Mucosa of descending colon (tissue), 3 donors: Measurements from ENCODE around the gene BRD4. TPM values are rescaled to one million over a fixed set of nuclear protein-coding genes. Genes with fewer than 3 reads are reported as not detected.

ENCODE experiments used
- ATAC-seq: fragments of 200-7000 bp; cut with Tn5 transposase; one replicate; pipeline ENCODE4 v1.9.1; 2020; ENCODE audit warnings: mild to moderate bottlenecking, moderate library complexity
- DNase-seq, 3 donors: peaks; one replicate each; pipeline ENCODE4 v3.0.0-alpha.2; 2020
- H3K36me3 ChIP-seq: fragments of 200-600 bp; one replicate; pipeline ENCODE4 v1.8.0; 2021; ENCODE audit warnings: low read depth, mild to moderate bottlenecking
- H3K4me1 ChIP-seq: fragments of 200-600 bp; one replicate; pipeline ENCODE4 v1.8.0; 2021; ENCODE audit warnings: low read depth, mild to moderate bottlenecking
- H3K4me3 ChIP-seq: fragments of 200-600 bp; one replicate; pipeline ENCODE4 v1.8.0; 2021; ENCODE audit warnings: mild to moderate bottlenecking
- H3K9me3 ChIP-seq: fragments of 200-600 bp; one replicate; pipeline ENCODE4 v1.8.0; 2021; ENCODE audit warnings: mild to moderate bottlenecking
- intact Hi-C, 2 donors: fragments of 100-400 bp; cut with DNase I in 1 of 2; cut with micrococcal nuclease in 1 of 2; formaldehyde crosslinking; loops; one replicate each; pipeline versions ENCODE4 v1.11.0 to v1.11.1; 2022; cut with DNase I, micrococcal nuclease
- total RNA-seq, 3 donors: library from RNA; stranded (reverse); fragmentation: NEBNext Ultra II Directional in 2 of 3; extraction: Animal tissue kit (Norgen Biotek cat#: 25700) in 2 of 3; gene quantifications; one replicate each; pipeline versions ENCODE4 v1.2.1 to v1.2.4, GENCODE V29; 2021 to 2023
- TF ChIP-seq, protein P1 (sequence below): fragments of 200-600 bp; IDR thresholded peaks from one replicate; pipeline ENCODE4 v1.8.0; 2022; ENCODE audit warnings: antibody characterized with exemption, mild to moderate bottlenecking
- donor health status: DM: no; HTN: no; CAD: no; lungs with moderate emphysema.
- donor health status: DM: no; HTN: no; CAD: no.
- donor health status: DM: no; HTN: yes; CAD: no.

The BRD4 gene
- total RNA-seq, 3 donors from 2014 or later, result 78.3 to 104 (median 82.6) TPM

DNA sequence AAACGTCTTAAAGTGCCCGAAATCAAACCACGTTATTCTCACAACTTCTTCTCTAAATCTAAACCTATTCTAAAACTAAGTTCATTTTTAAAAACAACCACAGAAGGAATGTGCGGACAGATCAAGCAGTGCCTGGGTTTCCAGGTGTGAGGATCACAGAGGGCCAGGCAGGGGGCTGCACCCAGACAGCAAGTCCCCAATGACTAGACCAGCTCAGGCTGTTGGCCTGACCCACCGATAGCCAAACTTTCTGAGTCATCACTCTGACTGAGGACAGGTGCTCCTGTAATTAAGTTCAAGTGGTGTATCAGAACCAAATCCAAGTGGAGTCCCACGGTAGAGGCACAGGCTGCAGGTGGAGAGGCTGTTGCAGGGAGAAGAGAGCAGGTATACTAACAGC, 62.5 kb downstream of the BRD4 start:
- no peak overlapping the region for H3K4me3 ChIP-seq
- TF ChIP-seq, protein P1, sequence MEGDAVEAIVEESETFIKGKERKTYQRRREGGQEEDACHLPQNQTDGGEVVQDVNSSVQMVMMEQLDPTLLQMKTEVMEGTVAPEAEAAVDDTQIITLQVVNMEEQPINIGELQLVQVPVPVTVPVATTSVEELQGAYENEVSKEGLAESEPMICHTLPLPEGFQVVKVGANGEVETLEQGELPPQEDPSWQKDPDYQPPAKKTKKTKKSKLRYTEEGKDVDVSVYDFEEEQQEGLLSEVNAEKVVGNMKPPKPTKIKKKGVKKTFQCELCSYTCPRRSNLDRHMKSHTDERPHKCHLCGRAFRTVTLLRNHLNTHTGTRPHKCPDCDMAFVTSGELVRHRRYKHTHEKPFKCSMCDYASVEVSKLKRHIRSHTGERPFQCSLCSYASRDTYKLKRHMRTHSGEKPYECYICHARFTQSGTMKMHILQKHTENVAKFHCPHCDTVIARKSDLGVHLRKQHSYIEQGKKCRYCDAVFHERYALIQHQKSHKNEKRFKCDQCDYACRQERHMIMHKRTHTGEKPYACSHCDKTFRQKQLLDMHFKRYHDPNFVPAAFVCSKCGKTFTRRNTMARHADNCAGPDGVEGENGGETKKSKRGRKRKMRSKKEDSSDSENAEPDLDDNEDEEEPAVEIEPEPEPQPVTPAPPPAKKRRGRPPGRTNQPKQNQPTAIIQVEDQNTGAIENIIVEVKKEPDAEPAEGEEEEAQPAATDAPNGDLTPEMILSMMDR, result no peak
- intact Hi-C loops, result no loop called here
- ATAC-seq (no peak), DNase-seq (no peak)
- H3K9me3 ChIP-seq, result no peaks in the 10 kb centered on the region
- peaks cover 3% of the 10 kb centered on the region for H3K36me3 ChIP-seq
- peaks cover 7% of the 10 kb centered on the region for H3K4me1 ChIP-seq

- intact Hi-C loops, result no loop called here
- ATAC-seq, result peak; percentile 66
- Histone ChIP-seq H3K4me3 (no peak overlapping the region), H3K4me1 (peaks cover 9% of the 10 kb centered on the region), H3K36me3 (peaks cover 3% of the 10 kb centered on the region), H3K9me3 (no peaks in the 10 kb centered on the region)
- DNase-seq, result no peak
- TF ChIP-seq, protein P1, result no peak
These were observed 63.4 kb downstream of the BRD4 start for GRCh38 chr19:15268928-15269253.

DNA sequence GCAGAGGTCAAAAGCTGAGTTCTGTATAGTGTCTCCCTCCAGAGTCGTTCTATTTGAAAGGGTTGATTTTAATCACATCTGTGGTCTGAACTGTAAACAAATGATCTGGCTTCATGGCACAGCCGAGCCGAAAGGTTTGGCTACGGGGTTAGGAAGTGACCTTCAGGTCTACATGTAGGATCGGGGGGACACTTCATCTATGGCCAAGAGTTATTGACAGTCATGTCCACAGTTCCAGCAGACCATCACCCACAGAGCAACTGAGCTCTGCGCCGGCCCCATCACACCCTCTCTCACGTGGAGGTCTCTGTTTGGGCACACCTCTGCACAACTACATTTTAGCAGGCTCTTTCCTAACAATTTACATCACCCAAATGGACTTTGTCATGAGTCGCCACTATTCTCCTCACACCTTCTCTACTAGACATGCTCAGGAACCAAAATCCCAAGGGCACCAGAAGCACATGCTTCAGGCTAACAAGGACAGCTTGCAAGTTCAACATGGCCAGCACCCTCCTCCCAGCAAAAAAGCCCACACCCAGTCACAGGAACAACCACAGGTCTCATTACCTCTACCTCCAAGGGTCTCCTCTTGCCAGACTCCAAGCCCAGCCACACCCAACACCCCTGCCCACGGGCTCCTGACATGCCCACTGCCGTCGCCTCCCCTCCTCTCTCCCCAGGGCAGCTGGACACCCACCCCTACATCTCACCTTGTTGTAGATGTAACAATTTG, 64.0 kb downstream of the BRD4 start:
- DNase-seq (no peak), ATAC-seq (no peak)
- Histone ChIP-seq H3K9me3 (no peaks in the 10 kb centered on the region), H3K4me3 (no peak overlapping the region), H3K36me3 (peaks cover 5% of the 10 kb centered on the region), H3K4me1 (peaks cover 9% of the 10 kb centered on the region)
- TF ChIP-seq, protein P1, result no peak
- intact Hi-C loops, result no loop called here

DNA sequence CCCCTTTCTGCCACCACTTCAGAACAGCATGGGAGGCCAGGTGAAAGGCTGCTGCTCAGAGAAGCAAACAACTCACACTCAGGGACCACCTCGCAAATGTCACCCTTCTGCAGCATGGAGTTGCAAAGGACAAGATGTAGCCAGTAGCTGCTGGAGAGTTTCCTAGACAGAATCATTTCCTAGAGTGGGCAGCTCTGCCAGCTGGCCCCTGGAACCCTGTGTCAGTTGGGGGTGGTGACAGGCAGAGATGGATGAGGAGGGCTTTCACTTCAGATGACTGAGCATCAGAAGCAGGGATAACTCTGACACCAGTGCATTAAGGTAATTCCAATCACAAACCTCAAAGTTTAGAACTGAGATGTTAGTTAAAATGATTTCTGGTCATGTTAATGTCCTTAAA, 65.7 kb downstream of the BRD4 start:
- H3K4me3 ChIP-seq, result no peak overlapping the region
- intact Hi-C loops, result no loop called here
- H3K9me3 ChIP-seq, result no peaks in the 10 kb centered on the region
- no peak for ATAC-seq
- TF ChIP-seq, protein P1, result no peak
- peaks cover 9% of the 10 kb centered on the region for H3K4me1 ChIP-seq
- DNase-seq, result no peak
- peaks cover 9% of the 10 kb centered on the region for H3K36me3 ChIP-seq

DNA sequence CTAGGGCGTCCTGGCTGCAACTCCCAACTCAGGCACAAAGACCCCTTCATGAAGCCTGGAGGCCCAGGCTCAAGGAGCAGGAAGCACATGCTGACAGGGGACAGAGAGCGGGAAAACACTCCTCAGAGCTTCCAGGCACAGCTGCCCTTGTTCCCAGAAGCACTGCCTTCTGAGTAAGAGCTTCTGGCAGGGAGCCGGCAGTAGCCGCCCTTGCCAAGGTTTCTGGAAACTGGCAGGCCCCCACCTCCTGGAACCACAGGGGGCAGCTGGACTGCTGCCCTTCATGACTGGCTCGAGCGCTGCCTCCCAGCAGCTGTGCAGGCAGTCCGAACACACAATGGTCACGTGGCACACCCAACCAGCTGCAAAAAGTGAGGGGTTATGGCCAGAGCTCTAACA, 66.5 kb downstream of the BRD4 start:
- Histone ChIP-seq H3K36me3 (peaks cover 9% of the 10 kb centered on the region), H3K4me1 (peaks cover 9% of the 10 kb centered on the region)

More for the DNA sequence above, 66.5 kb downstream of the BRD4 start:
- no peak overlapping the region for H3K4me3 ChIP-seq
- intact Hi-C loops, result no loop called here
- DNase-seq (peak; percentile 51 to 78 (median 71)), ATAC-seq (peak; percentile 37)
- TF ChIP-seq, protein P1, result no peak
- no peaks in the 10 kb centered on the region for H3K9me3 ChIP-seq
